GM04503 (cell line): ENCODE data around the gene OR5H6.
"Not testable (repeated sequence)": the region's sequence is repeated elsewhere in the genome, so short reads cannot be mapped to it uniquely, and the experiment has no call there.

Source experiments
- DNase-seq: peaks from one replicate; pipeline ENCODE4 v3.0.0-alpha.2; 2012; ENCODE audit warnings: low read depth

The OR5H6 gene

GRCh38 chr3:98263944-98264343 lies at the start of gene OR5H6:
Gene OR5H6, plus strand, starts transcription at chr3:98264244. Its CDS starts 89 bp downstream, at chr3:98264333.
- DNase-seq = no peak

GRCh38 chr3:98215051-98215450 lies 49.0 kb upstream of the OR5H6 start:
- DNase-seq = no peak

GRCh38 chr3:98223907-98224672 lies 40.0 kb upstream of the OR5H6 start:
- DNase-seq = no peak

- no peak for DNase-seq
Observed at GRCh38 chr3:98232489-98232888, 31.6 kb upstream of the OR5H6 start.

- DNase-seq = no peak
Observed at GRCh38 chr3:98233468-98233867, 30.6 kb upstream of the OR5H6 start.

- no peak for DNase-seq
Observed at GRCh38 chr3:98240131-98240530, 23.9 kb upstream of the OR5H6 start.

- no peak for DNase-seq
Observed at GRCh38 chr3:98242155-98242554, 21.9 kb upstream of the OR5H6 start.

- no peak for DNase-seq
Observed at GRCh38 chr3:98243843-98244242, 20.2 kb upstream of the OR5H6 start.

- no peak for DNase-seq
Observed at GRCh38 chr3:98246142-98246541, 17.9 kb upstream of the OR5H6 start.

GRCh38 chr3:98256026-98256425 lies 8.0 kb upstream of the OR5H6 start:
- DNase-seq = not testable (repeated sequence)

- DNase-seq = no peak
Observed at GRCh38 chr3:98259707-98260106, 4.3 kb upstream of the OR5H6 start.

GRCh38 chr3:98262046-98262445 lies 2.0 kb upstream of the OR5H6 start:
- DNase-seq = no peak

GRCh38 chr3:98269846-98270245 lies 5.8 kb downstream of the OR5H6 start:
- no peak for DNase-seq

- no peak for DNase-seq
Observed at GRCh38 chr3:98272126-98272525, 8.1 kb downstream of the OR5H6 start.

GRCh38 chr3:98274914-98275313 lies 10.9 kb downstream of the OR5H6 start:
- no peak for DNase-seq

- no peak for DNase-seq
Observed at GRCh38 chr3:98282205-98282604, 18.2 kb downstream of the OR5H6 start, which contains the start of gene OR5H2. Gene OR5H2, plus strand, starts transcription at chr3:98282505. Its CDS starts 398 bp downstream, at chr3:98282903.

- no peak for DNase-seq
Observed at GRCh38 chr3:98290916-98291315, 26.9 kb downstream of the OR5H6 start.

GRCh38 chr3:98291332-98291957 lies 27.4 kb downstream of the OR5H6 start:
- no peak for DNase-seq
